Colonic mucosa (tissue), 4 donors: Measurements from ENCODE around the gene TP53RK. TPM values are rescaled to one million over a fixed set of nuclear protein-coding genes. Genes with fewer than 3 reads are reported as not detected.

Experiments used
- DNase-seq: peaks from one replicate; pipeline ENCODE4 v3.0.0-alpha.2; 2020
- H3K27ac ChIP-seq: fragments of 200-600 bp; one replicate; pipeline ENCODE4 v1.8.0; 2021
- H3K27me3 ChIP-seq: fragments of 200-600 bp; one replicate; pipeline ENCODE4 v1.8.0; 2021
- H3K36me3 ChIP-seq: fragments of 200-600 bp; one replicate; pipeline ENCODE4 v1.8.0; 2021
- H3K4me1 ChIP-seq: fragments of 200-600 bp; one replicate; pipeline ENCODE4 v1.8.0; 2021; ENCODE audit warnings: mild to moderate bottlenecking
- H3K4me3 ChIP-seq: fragments of 200-600 bp; one replicate; pipeline ENCODE4 v1.8.0; 2021
- H3K9ac ChIP-seq, 2 donors: one replicate each; pipeline ENCODE4 v1.7.0; 2013; ENCODE audit warnings: control low read depth in 2 of 2, low read depth in 2 of 2, low read length in 2 of 2
- H3K9me3 ChIP-seq: fragments of 200-600 bp; one replicate; pipeline ENCODE4 v1.8.0; 2021
- CTCF ChIP-seq: fragments of 200-600 bp; IDR thresholded peaks from one replicate; pipeline ENCODE4 v1.8.0; 2022; ENCODE audit warnings: antibody characterized with exemption, mild to moderate bottlenecking
- intact Hi-C: fragments of 100-400 bp; cut with DNase I; formaldehyde crosslinking; loops from one replicate; pipeline ENCODE4 v1.14.1; 2022
- total RNA-seq, 2 donors: library from RNA; stranded (reverse); fragmentation: NEBNext Ultra II Directional in 1 of 2; extraction: Animal tissue kit (Norgen Biotek cat#: 25700) in 1 of 2; gene quantifications; one replicate each; pipeline ENCODE4 v1.2.1, GENCODE V29; 2021
- donor health status: healthy.
- donor health status: DM: no; HTN: no; CAD: no.
- donor health status: DM: no; HTN: no; CAD: no.

TP53RK gene
- total RNA-seq, 2 donors from 2014 or later = 9.2 to 11.1 TPM

GRCh38 chr20:46695892-46696291 is 6.6 kb upstream of the TP53RK start:
- Histone ChIP-seq H3K27me3 (no peaks in the 10 kb centered on the region), H3K9me3 (no peaks in the 10 kb centered on the region), H3K4me1 (no peaks in the 10 kb centered on the region), H3K27ac (no peak overlapping the region), H3K36me3 (no peaks in the 10 kb centered on the region), H3K4me3 (no peak overlapping the region), H3K9ac (no peak overlapping the region)
- TF ChIP-seq CTCF = no peak
- DNase-seq = no peak
- intact Hi-C loops = loop anchor here (5.0 kb wide), 1 partner anchor 174 kb away; no protein-coding TSS in a partner anchor

- Histone ChIP-seq H3K4me3 (no peak overlapping the region), H3K9ac (no peak overlapping the region), H3K4me1 (no peaks in the 10 kb centered on the region), H3K36me3 (no peaks in the 10 kb centered on the region), H3K27ac (no peak overlapping the region), H3K27me3 (no peaks in the 10 kb centered on the region), H3K9me3 (no peaks in the 10 kb centered on the region)
- intact Hi-C loops = no loop called here
- no peak for DNase-seq
- no peak for TF ChIP-seq CTCF
Measured at GRCh38 chr20:46694484-46694883, 5.2 kb upstream of the TP53RK start.

GRCh38 chr20:46691196-46691595 is 2.0 kb upstream of the TP53RK start:
- no peak for TF ChIP-seq CTCF
- no peak overlapping the region for H3K4me3 ChIP-seq
- H3K9ac ChIP-seq = no peak overlapping the region
- H3K36me3 ChIP-seq = no peaks in the 10 kb centered on the region
- no peak overlapping the region for H3K27ac ChIP-seq
- H3K27me3 ChIP-seq = no peaks in the 10 kb centered on the region
- no peaks in the 10 kb centered on the region for H3K9me3 ChIP-seq
- intact Hi-C loops = no loop called here
- H3K4me1 ChIP-seq = peaks cover 10% of the 10 kb centered on the region
- no peak for DNase-seq

- Histone ChIP-seq H3K27ac (peak overlapping the region; percentile 90), H3K9ac (peak overlapping the region in 1 of 2 donors; percentile 86), H3K36me3 (no peaks in the 10 kb centered on the region), H3K27me3 (no peaks in the 10 kb centered on the region), H3K4me3 (peak overlapping the region; percentile 59), H3K9me3 (no peaks in the 10 kb centered on the region), H3K4me1 (peaks cover 10% of the 10 kb centered on the region)
- intact Hi-C loops = no loop called here
- no peak for TF ChIP-seq CTCF
- DNase-seq = no peak
Measured at GRCh38 chr20:46690219-46691106, 1.2 kb upstream of the TP53RK start.

- peak overlapping the region; percentile 59 for H3K4me3 ChIP-seq
- intact Hi-C loops = loop anchor here (10.0 kb wide), 1 partner anchor 125 kb away; no protein-coding TSS in a partner anchor
- H3K4me1 ChIP-seq = peaks cover 10% of the 10 kb centered on the region
- peak overlapping the region in 1 of 2 donors; percentile 86 for H3K9ac ChIP-seq
- DNase-seq = no peak
- no peak for TF ChIP-seq CTCF
- H3K9me3 ChIP-seq = no peaks in the 10 kb centered on the region
- no peaks in the 10 kb centered on the region for H3K36me3 ChIP-seq
- peak overlapping the region; percentile 90 for H3K27ac ChIP-seq
- no peaks in the 10 kb centered on the region for H3K27me3 ChIP-seq
Measured at GRCh38 chr20:46689754-46690085, 476 bp upstream of the TP53RK start.
